Chondrocyte (in vitro differentiated cells): ENCODE measurements around the gene RTTN. TPM values are rescaled to one million over a fixed set of nuclear protein-coding genes. Genes with fewer than 3 reads are reported as not detected.

Experiments
- DNase-seq: peaks from one replicate; pipeline ENCODE4 v3.0.0; 2021; ENCODE audit warnings: mixed read lengths, low spot score
- H3K27ac Mint-ChIP-seq: one replicate; pipeline ENCODE4 v1.8.0; 2021; ENCODE audit warnings: mild to moderate bottlenecking, moderate library complexity, mixed read lengths; ENCODE audit not compliant: unreplicated experiment
- H3K27me3 Mint-ChIP-seq: 2 replicates; pipeline ENCODE4 v1.8.0; 2021; ENCODE audit warnings: low read depth, mixed read lengths
- H3K36me3 Mint-ChIP-seq: 2 replicates; pipeline ENCODE4 v1.8.0; 2021; ENCODE audit warnings: low read depth, mixed read lengths
- H3K4me1 Mint-ChIP-seq: 2 replicates; pipeline ENCODE4 v1.8.0; 2021; ENCODE audit warnings: low read depth, mild to moderate bottlenecking, mixed read lengths
- H3K4me3 Mint-ChIP-seq: one replicate; pipeline ENCODE4 v1.8.0; 2021; ENCODE audit warnings: mild to moderate bottlenecking, moderate library complexity, mixed read lengths; ENCODE audit not compliant: unreplicated experiment
- H3K9me3 Mint-ChIP-seq: 2 replicates; pipeline ENCODE4 v1.8.0; 2021; ENCODE audit warnings: low read depth, mixed read lengths
- total RNA-seq: library from RNA; stranded (reverse); gene quantifications from 3 replicates; pipeline ENCODE4 v1.2.1, GENCODE V29; 2021
- TF ChIP-seq, protein P1 (sequence below): fragments of 200-600 bp; sonication (generic); IDR thresholded peaks from 2 replicates; pipeline ENCODE4 v1.5.0; 2021; ENCODE audit warnings: antibody characterized with exemption, mild to moderate bottlenecking, moderate library complexity

Gene RTTN
- total RNA-seq, 1 donor from 2014 or later, result 4.8 TPM

GRCh38 chr18:70029163-70029562, 176.3 kb downstream of the RTTN start:
- no peak overlapping the region for H3K4me3 Mint-ChIP-seq
- no peaks in the 10 kb centered on the region for H3K9me3 Mint-ChIP-seq
- peaks cover 7% of the 10 kb centered on the region for H3K36me3 Mint-ChIP-seq
- H3K27me3 Mint-ChIP-seq, result no peaks in the 10 kb centered on the region
- TF ChIP-seq, protein P1, sequence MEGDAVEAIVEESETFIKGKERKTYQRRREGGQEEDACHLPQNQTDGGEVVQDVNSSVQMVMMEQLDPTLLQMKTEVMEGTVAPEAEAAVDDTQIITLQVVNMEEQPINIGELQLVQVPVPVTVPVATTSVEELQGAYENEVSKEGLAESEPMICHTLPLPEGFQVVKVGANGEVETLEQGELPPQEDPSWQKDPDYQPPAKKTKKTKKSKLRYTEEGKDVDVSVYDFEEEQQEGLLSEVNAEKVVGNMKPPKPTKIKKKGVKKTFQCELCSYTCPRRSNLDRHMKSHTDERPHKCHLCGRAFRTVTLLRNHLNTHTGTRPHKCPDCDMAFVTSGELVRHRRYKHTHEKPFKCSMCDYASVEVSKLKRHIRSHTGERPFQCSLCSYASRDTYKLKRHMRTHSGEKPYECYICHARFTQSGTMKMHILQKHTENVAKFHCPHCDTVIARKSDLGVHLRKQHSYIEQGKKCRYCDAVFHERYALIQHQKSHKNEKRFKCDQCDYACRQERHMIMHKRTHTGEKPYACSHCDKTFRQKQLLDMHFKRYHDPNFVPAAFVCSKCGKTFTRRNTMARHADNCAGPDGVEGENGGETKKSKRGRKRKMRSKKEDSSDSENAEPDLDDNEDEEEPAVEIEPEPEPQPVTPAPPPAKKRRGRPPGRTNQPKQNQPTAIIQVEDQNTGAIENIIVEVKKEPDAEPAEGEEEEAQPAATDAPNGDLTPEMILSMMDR, result no peak
- no peak for DNase-seq
- H3K4me1 Mint-ChIP-seq, result no peaks in the 10 kb centered on the region
- no peak overlapping the region for H3K27ac Mint-ChIP-seq

DNA sequence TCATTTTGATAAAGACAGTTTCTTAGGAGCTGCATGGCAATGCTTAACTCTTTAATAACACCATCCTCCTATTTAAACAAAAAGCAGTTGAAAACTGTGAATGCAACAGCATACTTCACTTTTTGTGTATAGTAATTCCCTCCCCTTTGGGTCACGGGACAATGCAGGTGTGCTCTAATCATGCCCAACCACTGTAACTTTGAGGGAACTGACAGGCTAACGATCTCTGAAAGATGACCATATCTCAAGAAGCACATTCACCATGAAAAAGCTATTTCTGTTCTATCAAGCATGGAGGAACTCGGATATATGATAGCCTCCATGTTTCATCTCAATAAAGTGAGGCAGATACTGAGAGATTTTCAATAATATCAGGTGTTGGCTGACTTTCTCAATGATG, 176.8 kb downstream of the RTTN start:
- H3K27ac Mint-ChIP-seq, result no peak overlapping the region
- DNase-seq, result no peak
- H3K4me3 Mint-ChIP-seq, result no peak overlapping the region
- H3K9me3 Mint-ChIP-seq, result no peaks in the 10 kb centered on the region
- peaks cover 9% of the 10 kb centered on the region for H3K36me3 Mint-ChIP-seq
- no peaks in the 10 kb centered on the region for H3K4me1 Mint-ChIP-seq
- TF ChIP-seq, protein P1, result no peak
- H3K27me3 Mint-ChIP-seq, result no peaks in the 10 kb centered on the region

GRCh38 chr18:70028084-70028483, 177.4 kb downstream of the RTTN start:
- H3K9me3 Mint-ChIP-seq, result no peaks in the 10 kb centered on the region
- H3K4me1 Mint-ChIP-seq, result no peaks in the 10 kb centered on the region
- H3K36me3 Mint-ChIP-seq, result peaks cover 12% of the 10 kb centered on the region
- no peaks in the 10 kb centered on the region for H3K27me3 Mint-ChIP-seq
- H3K27ac Mint-ChIP-seq, result no peak overlapping the region
- TF ChIP-seq, protein P1, result no peak
- no peak for DNase-seq
- no peak overlapping the region for H3K4me3 Mint-ChIP-seq

GRCh38 chr18:70025580-70025979, 179.9 kb downstream of the RTTN start:
- Mint-ChIP-seq H3K4me1 (no peaks in the 10 kb centered on the region), H3K36me3 (peaks cover 17% of the 10 kb centered on the region), H3K9me3 (no peaks in the 10 kb centered on the region), H3K4me3 (no peak overlapping the region), H3K27ac (no peak overlapping the region), H3K27me3 (no peaks in the 10 kb centered on the region)
- DNase-seq, result no peak
- TF ChIP-seq, protein P1, result no peak

DNA sequence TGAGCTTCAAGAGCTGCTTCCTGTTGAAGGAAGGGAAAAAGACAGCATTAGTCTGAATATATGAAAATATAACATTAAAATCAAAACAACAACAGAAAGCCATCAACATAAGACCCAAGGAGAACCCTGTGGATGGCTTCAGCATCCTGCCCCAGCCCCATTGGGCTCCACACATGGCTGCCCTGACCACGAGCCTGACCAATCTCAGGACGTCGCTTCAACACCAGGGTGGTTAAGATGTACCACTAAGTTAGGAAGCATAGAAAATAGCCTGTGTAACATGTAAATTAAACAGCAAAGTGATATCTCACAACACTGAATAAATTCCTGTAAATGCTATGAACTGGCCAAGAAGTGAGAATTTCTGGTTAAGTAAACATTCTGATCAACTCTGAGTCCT, 180.7 kb downstream of the RTTN start:
- H3K4me1 Mint-ChIP-seq, result no peaks in the 10 kb centered on the region
- H3K4me3 Mint-ChIP-seq, result no peak overlapping the region
- H3K27ac Mint-ChIP-seq, result no peak overlapping the region
- DNase-seq, result no peak
- H3K27me3 Mint-ChIP-seq, result no peaks in the 10 kb centered on the region
- TF ChIP-seq, protein P1, result no peak
- no peaks in the 10 kb centered on the region for H3K9me3 Mint-ChIP-seq
- H3K36me3 Mint-ChIP-seq, result peaks cover 17% of the 10 kb centered on the region
